ENCODE results near the gene DNAH6.

DNA sequence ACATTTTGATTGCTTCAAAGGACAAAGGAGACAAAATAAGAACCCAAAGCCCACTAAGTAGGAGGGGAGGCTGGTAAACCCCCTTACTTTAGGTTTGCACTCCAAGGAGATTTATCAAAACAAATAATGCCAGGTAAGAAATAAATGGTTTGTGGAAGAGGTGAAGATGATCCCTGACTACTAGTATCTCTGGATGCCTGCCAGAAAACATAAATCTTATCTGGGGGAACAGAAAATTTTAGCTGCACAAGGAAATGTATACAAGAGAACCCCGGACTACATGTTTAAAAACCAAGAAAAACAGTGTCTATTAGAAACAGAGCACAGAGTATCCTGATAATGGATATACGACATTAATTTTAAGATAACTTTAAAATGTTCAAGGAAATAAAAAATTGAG, 250.5 kb downstream of the DNAH6 start:
- TF ChIP-seq, protein P1, sequence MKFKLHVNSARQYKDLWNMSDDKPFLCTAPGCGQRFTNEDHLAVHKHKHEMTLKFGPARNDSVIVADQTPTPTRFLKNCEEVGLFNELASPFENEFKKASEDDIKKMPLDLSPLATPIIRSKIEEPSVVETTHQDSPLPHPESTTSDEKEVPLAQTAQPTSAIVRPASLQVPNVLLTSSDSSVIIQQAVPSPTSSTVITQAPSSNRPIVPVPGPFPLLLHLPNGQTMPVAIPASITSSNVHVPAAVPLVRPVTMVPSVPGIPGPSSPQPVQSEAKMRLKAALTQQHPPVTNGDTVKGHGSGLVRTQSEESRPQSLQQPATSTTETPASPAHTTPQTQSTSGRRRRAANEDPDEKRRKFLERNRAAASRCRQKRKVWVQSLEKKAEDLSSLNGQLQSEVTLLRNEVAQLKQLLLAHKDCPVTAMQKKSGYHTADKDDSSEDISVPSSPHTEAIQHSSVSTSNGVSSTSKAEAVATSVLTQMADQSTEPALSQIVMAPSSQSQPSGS (IDR thresholded peaks at IDR 0.05; ENCODE audit: low read length), result no peak
- TF ChIP-seq SP4 (IDR thresholded peaks at IDR 0.05; ENCODE audit: low read length) (no peak), POLR2AphosphoS5 (IDR thresholded peaks at IDR 0.05; ENCODE audit: low read depth, low read length) (no peak), JUND (IDR thresholded peaks at IDR 0.05; ENCODE audit: low read length) (no peak), EZH2 (IDR thresholded peaks at IDR 0.05; ENCODE audit: low read depth, low read length, severe bottlenecking) (no peak), KDM1A (IDR thresholded peaks at IDR 0.05; ENCODE audit: borderline replicate concordance, low read length) (no peak)
- TF ChIP-seq, protein P2, sequence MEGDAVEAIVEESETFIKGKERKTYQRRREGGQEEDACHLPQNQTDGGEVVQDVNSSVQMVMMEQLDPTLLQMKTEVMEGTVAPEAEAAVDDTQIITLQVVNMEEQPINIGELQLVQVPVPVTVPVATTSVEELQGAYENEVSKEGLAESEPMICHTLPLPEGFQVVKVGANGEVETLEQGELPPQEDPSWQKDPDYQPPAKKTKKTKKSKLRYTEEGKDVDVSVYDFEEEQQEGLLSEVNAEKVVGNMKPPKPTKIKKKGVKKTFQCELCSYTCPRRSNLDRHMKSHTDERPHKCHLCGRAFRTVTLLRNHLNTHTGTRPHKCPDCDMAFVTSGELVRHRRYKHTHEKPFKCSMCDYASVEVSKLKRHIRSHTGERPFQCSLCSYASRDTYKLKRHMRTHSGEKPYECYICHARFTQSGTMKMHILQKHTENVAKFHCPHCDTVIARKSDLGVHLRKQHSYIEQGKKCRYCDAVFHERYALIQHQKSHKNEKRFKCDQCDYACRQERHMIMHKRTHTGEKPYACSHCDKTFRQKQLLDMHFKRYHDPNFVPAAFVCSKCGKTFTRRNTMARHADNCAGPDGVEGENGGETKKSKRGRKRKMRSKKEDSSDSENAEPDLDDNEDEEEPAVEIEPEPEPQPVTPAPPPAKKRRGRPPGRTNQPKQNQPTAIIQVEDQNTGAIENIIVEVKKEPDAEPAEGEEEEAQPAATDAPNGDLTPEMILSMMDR (IDR thresholded peaks at IDR 0.05; ENCODE audit: control extremely low read depth in 1 of 3, insufficient read depth in 1 of 3, low read depth in 1 of 3, low read length in 3 of 3), result no peak
- TF ChIP-seq, protein P3, sequence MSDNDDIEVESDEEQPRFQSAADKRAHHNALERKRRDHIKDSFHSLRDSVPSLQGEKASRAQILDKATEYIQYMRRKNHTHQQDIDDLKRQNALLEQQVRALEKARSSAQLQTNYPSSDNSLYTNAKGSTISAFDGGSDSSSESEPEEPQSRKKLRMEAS (IDR thresholded peaks at IDR 0.05), result no peak
